WERI-Rb-1 (cell line): ENCODE results near the gene UPF1.

Experiments
- DNase-seq: peaks from one replicate; pipeline ENCODE4 v3.0.0-alpha.2; 2020
- H3K27ac ChIP-seq: fragments of 250-450 bp; sonication (Bioruptor Pico); 2 replicates; pipeline ENCODE4 v1.5.1; 2020; ENCODE audit warnings: mild to moderate bottlenecking, moderate library complexity
- H3K27me3 ChIP-seq: fragments of 250-450 bp; sonication (Bioruptor Pico); 2 replicates; pipeline ENCODE4 v1.5.1; 2021; ENCODE audit warnings: mild to moderate bottlenecking, low read depth, moderate library complexity; ENCODE audit not compliant: insufficient read depth, severe bottlenecking
- H3K36me3 ChIP-seq: fragments of 250-450 bp; sonication (Bioruptor Pico); 2 replicates; pipeline ENCODE4 v1.5.1; 2020; ENCODE audit warnings: mild to moderate bottlenecking, moderate library complexity
- H3K4me3 ChIP-seq: 2 replicates; pipeline ENCODE4 v1.5.1; 2011; ENCODE audit warnings: low read depth, mild to moderate bottlenecking, control low read depth, low read length
- H3K9me3 ChIP-seq: fragments of 250-450 bp; sonication (Bioruptor Pico); 2 replicates; pipeline ENCODE4 v1.5.1; 2021; ENCODE audit warnings: mild to moderate bottlenecking, moderate library complexity; ENCODE audit not compliant: severe bottlenecking
- CTCF ChIP-seq: IDR thresholded peaks from 2 replicates; pipeline ENCODE4 v1.5.1; 2011; ENCODE audit warnings: low read depth, mild to moderate bottlenecking, control low read depth, inconsistent platforms, low read length

UPF1 gene

DNA sequence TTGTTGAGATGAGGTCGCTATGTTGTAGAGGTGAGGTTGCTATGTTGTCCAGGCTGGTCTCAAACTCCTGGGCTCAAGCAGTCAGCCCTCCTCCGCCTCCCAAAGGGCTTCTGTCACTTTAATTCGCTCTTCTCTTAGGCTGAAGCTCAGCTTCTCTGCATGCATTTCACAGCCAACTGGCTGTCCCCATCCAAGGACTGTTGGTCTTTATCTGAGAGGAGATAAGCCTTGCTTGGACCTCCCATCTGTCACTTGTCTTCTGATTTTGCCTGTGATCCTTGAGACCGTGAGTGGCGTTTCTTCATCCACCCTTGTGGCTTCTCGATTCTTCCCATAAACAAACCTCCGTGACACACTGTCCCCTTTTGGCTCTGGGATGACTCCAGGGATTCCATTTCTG is 39.8 kb downstream of the UPF1 start:
- peak overlapping the region; percentile 64 for H3K27ac ChIP-seq
- H3K36me3 ChIP-seq, result peaks cover 37% of the 10 kb centered on the region
- H3K27me3 ChIP-seq, result no peaks in the 10 kb centered on the region
- H3K9me3 ChIP-seq, result peaks cover under 1% of the 10 kb centered on the region
- H3K4me3 ChIP-seq, result no peak overlapping the region
- TF ChIP-seq CTCF, result no peak
- DNase-seq, result peak; percentile 83

GRCh38 chr19:18875726-18876125 is 44.0 kb downstream of the UPF1 start:
- Histone ChIP-seq H3K9me3 (peaks cover 9% of the 10 kb centered on the region), H3K27me3 (no peaks in the 10 kb centered on the region), H3K36me3 (peaks cover 45% of the 10 kb centered on the region), H3K27ac (no peak overlapping the region), H3K4me3 (no peak overlapping the region)
- no peak for DNase-seq
- no peak for TF ChIP-seq CTCF

DNA sequence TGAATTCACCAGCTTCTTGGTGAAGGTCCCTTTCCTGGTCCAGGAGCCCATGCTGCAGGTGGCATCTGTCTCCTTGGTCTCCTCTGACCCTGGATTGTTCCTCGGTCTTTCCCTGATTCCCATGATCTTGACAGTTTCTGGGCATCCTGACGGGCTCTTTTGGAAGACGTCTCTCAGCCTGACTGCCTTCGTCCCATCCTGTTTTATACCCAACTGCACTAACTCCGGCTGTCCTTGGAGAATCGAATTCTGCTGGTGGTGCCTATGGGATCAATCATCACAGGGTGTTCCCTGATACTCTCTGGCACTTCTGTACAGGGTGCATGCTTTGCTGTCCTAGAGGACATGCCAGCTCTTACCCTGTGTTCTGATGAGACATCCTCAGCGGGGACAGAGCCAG is 45.1 kb downstream of the UPF1 start:
- TF ChIP-seq CTCF, result no peak
- Histone ChIP-seq H3K36me3 (peaks cover 54% of the 10 kb centered on the region), H3K27ac (no peak overlapping the region)

DNA sequence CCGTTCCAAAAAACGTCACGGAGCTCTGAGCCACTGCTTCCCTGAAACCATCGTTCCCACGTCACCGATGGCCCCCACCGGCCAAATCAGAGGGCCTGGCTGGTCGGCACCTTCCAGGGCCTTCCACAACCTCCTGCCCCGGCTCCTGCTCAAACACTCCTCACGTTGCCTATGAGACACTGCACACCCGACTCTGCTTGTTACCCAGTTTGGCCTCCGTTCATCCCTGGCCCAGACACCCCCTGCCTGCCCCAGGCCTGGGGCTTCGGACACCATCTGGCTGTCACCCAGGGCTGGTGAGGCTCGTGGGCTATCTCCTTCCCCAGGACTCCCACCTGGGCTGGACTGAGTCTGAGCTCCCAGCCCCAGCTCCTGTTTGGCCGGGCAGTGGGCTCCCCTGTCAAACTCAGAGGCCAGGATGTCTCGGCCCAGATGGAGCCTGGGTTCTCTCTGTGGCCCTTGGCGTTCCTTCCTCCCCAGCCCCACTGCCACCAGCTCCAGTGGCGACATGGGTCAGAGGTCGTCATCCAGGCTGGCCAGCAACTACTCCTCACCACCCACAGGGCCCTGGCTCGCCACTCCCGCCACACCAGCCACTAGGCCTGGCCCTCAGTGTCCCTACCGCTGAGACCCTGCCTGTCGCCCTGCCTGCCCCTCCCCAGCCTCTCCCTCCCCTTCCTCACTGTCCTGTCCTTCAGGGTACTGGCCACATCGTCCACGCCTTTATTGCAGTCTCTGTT is 46.5 kb downstream of the UPF1 start:
- H3K27me3 ChIP-seq, result no peaks in the 10 kb centered on the region
- peaks cover 9% of the 10 kb centered on the region for H3K9me3 ChIP-seq
- no peak for DNase-seq
- no peak overlapping the region for H3K27ac ChIP-seq
- H3K4me3 ChIP-seq, result no peak overlapping the region
- TF ChIP-seq CTCF, result no peak
- H3K36me3 ChIP-seq, result peaks cover 54% of the 10 kb centered on the region

More for the DNA sequence above, 45.1 kb downstream of the UPF1 start:
- Histone ChIP-seq H3K27me3 (no peaks in the 10 kb centered on the region), H3K9me3 (peaks cover 9% of the 10 kb centered on the region), H3K4me3 (no peak overlapping the region)
- no peak for DNase-seq

DNA sequence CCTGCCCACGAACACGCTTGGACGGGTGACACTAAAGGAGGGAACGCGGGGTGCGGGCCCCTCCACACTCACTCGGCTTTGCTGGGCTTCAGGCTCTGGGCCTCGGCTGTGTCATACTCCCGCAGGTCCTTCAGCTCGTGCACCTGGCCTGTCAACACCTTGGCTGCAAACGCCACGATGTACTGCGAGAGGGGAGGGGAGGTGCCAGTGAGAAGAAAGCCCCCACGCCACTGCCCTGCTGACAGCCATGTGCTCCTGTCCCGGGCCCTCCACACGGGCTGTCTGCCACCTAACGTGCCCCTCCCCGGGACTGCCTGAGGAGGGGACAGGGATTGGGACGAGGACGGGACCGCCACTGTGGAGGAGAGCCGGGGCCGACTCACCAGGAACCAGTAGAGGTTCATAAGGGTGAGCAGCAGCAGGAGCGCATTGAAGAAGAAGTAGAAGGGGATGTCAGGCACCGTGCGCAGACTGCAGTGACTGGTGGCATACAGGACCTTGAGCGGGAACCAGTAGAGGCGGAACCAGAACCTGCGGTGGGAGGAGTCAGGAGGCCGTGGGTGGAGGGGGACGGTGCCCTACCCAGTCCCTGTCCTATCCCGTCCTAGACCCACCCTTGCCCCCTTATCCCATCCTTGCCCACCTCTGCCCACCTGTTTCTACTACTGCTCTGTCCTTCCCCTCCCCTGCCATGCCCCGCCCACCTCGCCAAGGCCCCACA is 47.3 kb downstream of the UPF1 start:
- TF ChIP-seq CTCF, result no peak
- H3K4me3 ChIP-seq, result no peak overlapping the region
- H3K36me3 ChIP-seq, result peaks cover 56% of the 10 kb centered on the region
- no peaks in the 10 kb centered on the region for H3K27me3 ChIP-seq
- no peak for DNase-seq
- H3K27ac ChIP-seq, result no peak overlapping the region
- H3K9me3 ChIP-seq, result peaks cover 9% of the 10 kb centered on the region
